A673 (cell line): ENCODE results near the gene DACT1. TPM values are rescaled to one million over a fixed set of nuclear protein-coding genes. Genes with fewer than 3 reads are reported as not detected.

Experiments used
- BruUV-seq: library from RNA; stranded (reverse); fragments of 400-500 nt; replicated peaks from 2 replicates; lab custom pipeline; 2021; lab: Mats Ljungman, UMichigan
- CTCF ChIA-PET: fragments of 300-600 bp; sonication (Branson Sonifier 250); formaldehyde crosslinking; loops from one replicate; lab custom pipeline; 2022; ENCODE audit warnings: antibody characterized with exemption; lab: Charles Lee
- POLR2A ChIA-PET: fragments of 300-600 bp; sonication (Branson Sonifier 250); formaldehyde crosslinking; loops from one replicate; lab custom pipeline; 2022; ENCODE audit warnings: antibody characterized with exemption; ENCODE audit not compliant: low non-redundant PET; lab: Charles Lee
- DNase-seq: peaks from one replicate; pipeline ENCODE4 v3.0.0-alpha.2; 2015; ENCODE audit warnings: low spot score
- H3K27ac ChIP-seq: fragments of 200-600 bp; sonication (generic); 2 replicates; pipeline ENCODE4 v1.5.1; 2016; ENCODE audit warnings: mixed run types, low read depth, mild to moderate bottlenecking, mixed read lengths, antibody characterized with exemption, low read length; ENCODE audit not compliant: poor library complexity, severe bottlenecking
- H3K27me3 ChIP-seq: fragments of 200-600 bp; sonication (generic); replicated peaks from 2 replicates; pipeline ENCODE4 v1.6.1; 2017; ENCODE audit warnings: mixed run types, low read depth, mild to moderate bottlenecking, mixed read lengths, antibody characterized with exemption, low read length; ENCODE audit not compliant: insufficient read depth, poor library complexity
- H3K36me3 ChIP-seq: fragments of 200-600 bp; sonication (generic); 2 replicates; pipeline ENCODE4 v1.6.1; 2016; ENCODE audit warnings: mixed run types, mild to moderate bottlenecking, mixed read lengths, antibody characterized with exemption, low read length; ENCODE audit not compliant: insufficient read depth, poor library complexity, severe bottlenecking
- H3K4me1 ChIP-seq: fragments of 200-600 bp; sonication (generic); 2 replicates; pipeline ENCODE4 v1.6.1; 2017; ENCODE audit warnings: mixed run types, mild to moderate bottlenecking, mixed read lengths, antibody characterized with exemption, low read length; ENCODE audit not compliant: insufficient read depth, poor library complexity, severe bottlenecking
- H3K4me3 ChIP-seq: fragments of 200-600 bp; sonication (generic); 2 replicates; pipeline ENCODE4 v1.5.1; 2016; ENCODE audit warnings: low read depth, mixed run types, mild to moderate bottlenecking, mixed read lengths, low read length; ENCODE audit not compliant: poor library complexity, severe bottlenecking
- H3K9me3 ChIP-seq: fragments of 200-600 bp; sonication (generic); 2 replicates; pipeline ENCODE4 v1.6.1; 2016; ENCODE audit warnings: mixed run types, low read depth, mild to moderate bottlenecking, mixed read lengths, antibody characterized with exemption, low read length; ENCODE audit not compliant: poor library complexity, severe bottlenecking
- EZH2 ChIP-seq: fragments of 200-600 bp; sonication (generic); IDR thresholded peaks from 2 replicates; pipeline ENCODE4 v1.6.1; 2017; ENCODE audit warnings: borderline replicate concordance, low read depth, mild to moderate bottlenecking, mixed read lengths, antibody characterized with exemption, low read length; ENCODE audit not compliant: poor library complexity, severe bottlenecking
- intact Hi-C: fragments of 100-400 bp; cut with micrococcal nuclease; formaldehyde crosslinking; loops from one replicate; pipeline ENCODE4 v1.10.0; 2022; ENCODE audit not compliant: unreplicated experiment
- total RNA-seq: library from RNA; stranded (reverse); gene quantifications from 2 replicates; pipeline ENCODE4 v1.2.3, GENCODE V29; 2021
- TF ChIP-seq, protein P1 (sequence below): fragments of 300-800, 200-600 bp; sonication (generic); conservative IDR thresholded peaks from 2 replicates; pipeline ENCODE4 v1.5.1; 2017; ENCODE audit warnings: low read depth, mild to moderate bottlenecking, antibody characterized with exemption, low read length, moderate library complexity, mixed read lengths

Gene DACT1
- total RNA-seq, 1 experiment from 2014 or later, result 5.1 TPM

DNA sequence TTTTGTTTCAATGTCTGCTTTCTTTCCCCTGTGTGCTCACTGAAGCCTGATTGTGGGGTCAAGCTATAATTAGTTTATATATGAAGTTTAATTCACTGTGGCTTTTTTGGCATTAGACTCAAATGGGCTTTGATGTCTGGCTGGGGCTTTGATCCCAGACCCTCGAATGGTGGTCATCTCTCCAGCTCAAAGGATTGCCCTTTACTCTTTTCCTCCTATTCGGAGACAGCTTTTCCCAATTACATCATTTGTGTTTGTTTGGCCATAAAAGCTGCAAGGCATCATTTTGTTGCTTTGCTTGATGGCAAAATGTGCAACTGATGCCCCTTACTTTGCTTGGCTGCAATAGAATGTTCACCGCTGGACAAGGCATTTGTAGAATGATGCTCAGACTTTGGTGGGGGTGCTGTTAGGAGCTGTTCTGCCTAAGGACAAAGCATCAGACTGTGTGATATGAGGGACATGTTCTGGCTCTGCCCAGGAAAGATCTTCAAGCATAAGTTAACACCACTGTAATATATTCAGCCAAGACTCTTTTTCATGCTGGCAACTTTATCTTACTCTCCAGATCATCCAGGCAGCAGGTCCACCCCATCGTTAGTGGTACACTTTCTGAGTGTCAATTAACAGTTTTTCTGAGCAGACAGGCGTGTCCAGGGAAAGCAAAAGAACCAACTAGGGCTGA is 3.2 kb upstream of the DACT1 start:
- TF ChIP-seq EZH2, result no peak
- TF ChIP-seq, protein P1, sequence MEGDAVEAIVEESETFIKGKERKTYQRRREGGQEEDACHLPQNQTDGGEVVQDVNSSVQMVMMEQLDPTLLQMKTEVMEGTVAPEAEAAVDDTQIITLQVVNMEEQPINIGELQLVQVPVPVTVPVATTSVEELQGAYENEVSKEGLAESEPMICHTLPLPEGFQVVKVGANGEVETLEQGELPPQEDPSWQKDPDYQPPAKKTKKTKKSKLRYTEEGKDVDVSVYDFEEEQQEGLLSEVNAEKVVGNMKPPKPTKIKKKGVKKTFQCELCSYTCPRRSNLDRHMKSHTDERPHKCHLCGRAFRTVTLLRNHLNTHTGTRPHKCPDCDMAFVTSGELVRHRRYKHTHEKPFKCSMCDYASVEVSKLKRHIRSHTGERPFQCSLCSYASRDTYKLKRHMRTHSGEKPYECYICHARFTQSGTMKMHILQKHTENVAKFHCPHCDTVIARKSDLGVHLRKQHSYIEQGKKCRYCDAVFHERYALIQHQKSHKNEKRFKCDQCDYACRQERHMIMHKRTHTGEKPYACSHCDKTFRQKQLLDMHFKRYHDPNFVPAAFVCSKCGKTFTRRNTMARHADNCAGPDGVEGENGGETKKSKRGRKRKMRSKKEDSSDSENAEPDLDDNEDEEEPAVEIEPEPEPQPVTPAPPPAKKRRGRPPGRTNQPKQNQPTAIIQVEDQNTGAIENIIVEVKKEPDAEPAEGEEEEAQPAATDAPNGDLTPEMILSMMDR, result no peak
- H3K27me3 ChIP-seq, result peaks cover 30% of the 10 kb centered on the region
- intact Hi-C loops, result loop anchor here (5.0 kb wide), 2 partner anchors 483 to 527 kb away; no protein-coding TSS in a partner anchor
- H3K4me3 ChIP-seq, result no peak overlapping the region
- CTCF ChIA-PET, result no interaction called here
- H3K4me1 ChIP-seq, result peaks cover 7% of the 10 kb centered on the region
- BruUV-seq, result no TSS peak
- POLR2A ChIA-PET, result no interaction called here
- no peaks in the 10 kb centered on the region for H3K36me3 ChIP-seq
- no peak for DNase-seq
- no peak overlapping the region for H3K27ac ChIP-seq
- H3K9me3 ChIP-seq, result no peaks in the 10 kb centered on the region

DNA sequence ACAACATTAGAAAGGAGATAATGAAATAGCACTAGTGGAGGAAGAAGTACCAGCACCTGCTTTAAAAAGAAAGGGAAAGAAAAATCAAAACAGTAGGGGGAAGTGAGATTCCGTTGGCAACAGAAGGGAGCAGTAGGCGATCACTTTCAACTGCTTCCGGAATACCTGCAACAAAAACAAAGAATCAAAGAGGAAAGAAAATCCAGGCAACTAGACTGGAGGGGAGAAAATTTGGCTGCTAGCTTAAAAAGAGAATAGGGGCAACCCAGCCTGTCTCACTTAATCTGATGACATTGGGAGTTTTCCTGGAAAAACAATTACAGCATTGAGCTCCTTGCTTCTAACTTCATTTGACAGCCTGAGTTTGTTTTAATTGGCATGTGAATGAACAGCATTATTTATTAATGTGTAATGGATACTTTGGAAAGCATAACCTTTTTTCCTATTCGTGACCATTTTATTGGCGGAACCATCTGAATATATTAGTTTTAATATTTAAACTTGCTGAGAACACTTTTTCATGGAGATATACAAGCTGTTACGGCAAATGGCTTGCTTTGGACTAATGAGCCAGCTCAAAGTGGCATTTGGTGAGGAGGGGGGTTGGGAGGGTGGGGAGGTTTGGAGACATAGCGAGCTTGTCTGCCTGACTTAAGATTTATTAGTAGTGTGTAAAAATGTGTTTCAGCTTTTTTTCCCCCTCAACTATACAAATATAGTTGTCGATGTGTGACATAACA is 2.5 kb upstream of the DACT1 start:
- intact Hi-C loops, result loop anchor here (5.0 kb wide), 2 partner anchors 482 to 528 kb away; no protein-coding TSS in a partner anchor
- Histone ChIP-seq H3K27ac (no peak overlapping the region), H3K27me3 (peaks cover 30% of the 10 kb centered on the region), H3K9me3 (no peaks in the 10 kb centered on the region), H3K4me3 (no peak overlapping the region), H3K4me1 (peaks cover 10% of the 10 kb centered on the region), H3K36me3 (no peaks in the 10 kb centered on the region)
- ChIA-PET POLR2A (no interaction called here), CTCF (no interaction called here)
- no TSS peak for BruUV-seq
- TF ChIP-seq EZH2, result no peak
- TF ChIP-seq, protein P1, result no peak
- DNase-seq, result no peak

DNA sequence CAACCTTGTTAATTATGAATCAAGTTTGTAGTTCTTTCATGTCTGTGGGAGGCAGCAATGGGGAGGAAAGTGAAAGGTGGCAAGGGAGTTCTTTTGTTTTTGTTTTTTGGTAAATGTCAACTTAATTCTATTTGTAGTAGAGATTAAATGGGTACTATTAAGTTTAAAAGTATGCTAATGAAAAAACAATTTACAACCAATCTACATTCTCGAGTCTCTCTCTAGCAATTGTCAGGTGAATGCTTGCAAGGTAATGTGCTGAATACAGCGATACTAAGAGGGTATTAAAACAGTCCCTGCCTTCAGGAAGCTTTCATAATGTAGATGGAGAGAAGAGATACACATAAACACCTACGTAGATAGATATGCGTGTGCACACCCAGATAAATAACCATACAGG is 1.6 kb upstream of the DACT1 start:
- H3K4me1 ChIP-seq, result peaks cover 11% of the 10 kb centered on the region
- intact Hi-C loops, result loop anchor here (5.0 kb wide), 2 partner anchors 481 to 529 kb away; no protein-coding TSS in a partner anchor
- DNase-seq, result no peak
- BruUV-seq, result no TSS peak
- peaks cover 29% of the 10 kb centered on the region for H3K27me3 ChIP-seq
- ChIA-PET CTCF (interaction anchor here (3.2 kb wide), 1 partner anchor 135 kb away, joined by 23 read pairs; no protein-coding TSS in a partner anchor), POLR2A (no interaction called here)
- no peak overlapping the region for H3K27ac ChIP-seq
- no peak for TF ChIP-seq EZH2
- TF ChIP-seq, protein P1, result no peak
- H3K9me3 ChIP-seq, result no peaks in the 10 kb centered on the region
- H3K4me3 ChIP-seq, result no peak overlapping the region
- no peaks in the 10 kb centered on the region for H3K36me3 ChIP-seq
